Non-pigmented ciliary epithelial cell (primary cell): ENCODE data around the gene RAPGEF6.
"Not testable (repeated sequence)": the region's sequence is repeated elsewhere in the genome, so short reads cannot be mapped to it uniquely, and the experiment has no call there.

Experiments used
- DNase-seq: peaks from one replicate; pipeline ENCODE4 v3.0.0-alpha.2; 2010; ENCODE audit warnings: low read depth

Gene RAPGEF6

GRCh38 chr5:131387255-131387654, 247.8 kb downstream of the RAPGEF6 start:
- no peak for DNase-seq

- DNase-seq = no peak
Observed at GRCh38 chr5:131386779-131387178, 248.2 kb downstream of the RAPGEF6 start.

GRCh38 chr5:131386124-131386523, 248.9 kb downstream of the RAPGEF6 start:
- no peak for DNase-seq

GRCh38 chr5:131384616-131385214, 250.3 kb downstream of the RAPGEF6 start:
- DNase-seq = no peak

GRCh38 chr5:131384173-131384572, 250.9 kb downstream of the RAPGEF6 start:
- no peak for DNase-seq

GRCh38 chr5:131382407-131383395, 252.3 kb downstream of the RAPGEF6 start:
- no peak for DNase-seq

GRCh38 chr5:131381777-131382176, 253.3 kb downstream of the RAPGEF6 start:
- no peak for DNase-seq

- no peak for DNase-seq
Observed at GRCh38 chr5:131381021-131381420, 254.0 kb downstream of the RAPGEF6 start.

- not testable (repeated sequence) for DNase-seq
Observed at GRCh38 chr5:131380238-131380637, 254.8 kb downstream of the RAPGEF6 start.

- DNase-seq = peak; percentile 58
Observed at GRCh38 chr5:131379723-131380122, 255.3 kb downstream of the RAPGEF6 start.

- DNase-seq = no peak
Observed at GRCh38 chr5:131378721-131379541, 256.1 kb downstream of the RAPGEF6 start.

- peak; percentile 37 for DNase-seq
Observed at GRCh38 chr5:131377785-131378325, 257.2 kb downstream of the RAPGEF6 start.

GRCh38 chr5:131377346-131377745, 257.7 kb downstream of the RAPGEF6 start:
- no peak for DNase-seq

GRCh38 chr5:131375351-131375750, 259.7 kb downstream of the RAPGEF6 start:
- no peak for DNase-seq
